ENCODE measurements around the gene TEKT5.

DNA sequence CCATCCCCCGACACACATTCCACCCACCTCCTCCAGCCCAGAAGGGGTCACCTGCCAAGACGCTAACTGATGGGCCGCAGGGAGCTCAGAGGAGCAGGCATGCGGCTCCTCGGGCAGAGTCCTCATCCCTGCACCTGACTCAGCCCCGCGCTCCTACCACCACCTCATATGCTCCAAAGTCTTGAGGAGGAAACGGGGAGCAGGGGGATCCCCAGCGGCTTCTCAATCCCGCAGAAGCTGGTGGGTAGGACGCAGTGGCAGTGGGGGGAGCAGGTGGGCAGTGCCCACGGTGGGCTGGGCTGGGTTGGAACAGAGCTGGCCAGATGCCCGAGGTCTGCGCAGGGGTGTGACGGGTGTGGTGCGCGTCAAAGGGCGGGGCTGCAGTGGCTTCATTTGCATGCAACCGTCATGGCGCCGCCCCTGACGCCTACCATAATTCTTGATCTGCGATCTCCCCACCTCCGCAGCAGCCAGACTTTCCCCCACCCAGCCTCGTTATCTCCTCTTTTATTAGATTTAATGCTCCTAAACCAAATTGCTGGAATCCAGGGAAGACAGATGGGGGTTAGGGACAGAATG lies 75.4 kb downstream of the TEKT5 start:
- TF ChIP-seq, protein P1, sequence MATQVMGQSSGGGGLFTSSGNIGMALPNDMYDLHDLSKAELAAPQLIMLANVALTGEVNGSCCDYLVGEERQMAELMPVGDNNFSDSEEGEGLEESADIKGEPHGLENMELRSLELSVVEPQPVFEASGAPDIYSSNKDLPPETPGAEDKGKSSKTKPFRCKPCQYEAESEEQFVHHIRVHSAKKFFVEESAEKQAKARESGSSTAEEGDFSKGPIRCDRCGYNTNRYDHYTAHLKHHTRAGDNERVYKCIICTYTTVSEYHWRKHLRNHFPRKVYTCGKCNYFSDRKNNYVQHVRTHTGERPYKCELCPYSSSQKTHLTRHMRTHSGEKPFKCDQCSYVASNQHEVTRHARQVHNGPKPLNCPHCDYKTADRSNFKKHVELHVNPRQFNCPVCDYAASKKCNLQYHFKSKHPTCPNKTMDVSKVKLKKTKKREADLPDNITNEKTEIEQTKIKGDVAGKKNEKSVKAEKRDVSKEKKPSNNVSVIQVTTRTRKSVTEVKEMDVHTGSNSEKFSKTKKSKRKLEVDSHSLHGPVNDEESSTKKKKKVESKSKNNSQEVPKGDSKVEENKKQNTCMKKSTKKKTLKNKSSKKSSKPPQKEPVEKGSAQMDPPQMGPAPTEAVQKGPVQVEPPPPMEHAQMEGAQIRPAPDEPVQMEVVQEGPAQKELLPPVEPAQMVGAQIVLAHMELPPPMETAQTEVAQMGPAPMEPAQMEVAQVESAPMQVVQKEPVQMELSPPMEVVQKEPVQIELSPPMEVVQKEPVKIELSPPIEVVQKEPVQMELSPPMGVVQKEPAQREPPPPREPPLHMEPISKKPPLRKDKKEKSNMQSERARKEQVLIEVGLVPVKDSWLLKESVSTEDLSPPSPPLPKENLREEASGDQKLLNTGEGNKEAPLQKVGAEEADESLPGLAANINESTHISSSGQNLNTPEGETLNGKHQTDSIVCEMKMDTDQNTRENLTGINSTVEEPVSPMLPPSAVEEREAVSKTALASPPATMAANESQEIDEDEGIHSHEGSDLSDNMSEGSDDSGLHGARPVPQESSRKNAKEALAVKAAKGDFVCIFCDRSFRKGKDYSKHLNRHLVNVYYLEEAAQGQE (IDR thresholded peaks at IDR 0.05; ENCODE audit: low read depth), result no peak
- no peak for TF ChIP-seq CREB1 (IDR thresholded peaks at IDR 0.05; ENCODE audit: low read depth)

Data from Ishikawa (cell line).